HEK293 (cell line): ENCODE data around the gene BIVM.

Source experiments
- ZNF48 ChIP-seq: fragments of 450-650 bp; formaldehyde crosslinking; IDR thresholded peaks from 2 replicates; pipeline ENCODE4 v1.5.1; 2016; ENCODE audit warnings: missing biosample characterization, missing genetic modification characterization
- ZNF549 ChIP-seq: fragments of 450-650 bp; IDR thresholded peaks from 2 replicates; pipeline ENCODE4 v1.5.1; 2018; ENCODE audit warnings: missing biosample characterization, missing genetic modification characterization, mild to moderate bottlenecking, inconsistent platforms, moderate library complexity

DNA sequence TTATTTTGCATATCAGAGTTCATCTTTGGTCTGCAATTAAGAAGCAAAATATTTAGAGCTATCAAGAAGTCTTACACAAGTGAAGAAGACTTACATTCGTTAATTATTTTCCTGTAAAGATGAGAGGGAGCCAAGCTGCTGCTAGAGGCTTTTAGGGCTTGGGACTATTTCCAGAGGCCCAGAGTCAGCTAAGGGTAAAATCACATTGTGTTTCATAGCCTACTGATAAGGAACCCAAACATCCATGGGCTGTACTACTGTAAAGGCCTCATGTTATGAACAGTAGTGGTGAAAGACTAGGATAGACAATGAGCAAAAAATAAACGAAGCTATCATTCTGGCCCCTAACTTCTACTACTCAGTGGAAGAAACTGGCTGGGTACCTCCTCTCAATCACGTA is 14.4 kb upstream of the BIVM start:
- TF ChIP-seq ZNF48 (tag by site-specific recombination), result no peak
- TF ChIP-seq ZNF549 (tag by site-specific recombination), result no peak
